Measurements from ENCODE around the gene ZDHHC8.

ZDHHC8 gene

GRCh38 chr22:20138868-20139267 is 7.3 kb downstream of the ZDHHC8 start:
- no peak for TF ChIP-seq CTCF (IDR thresholded peaks at IDR 0.05; ENCODE audit: insufficient read depth, low read length)
- no peak for TF ChIP-seq POLR2AphosphoS5 (IDR thresholded peaks at IDR 0.05; ENCODE audit: low read depth)
- TF ChIP-seq SPI1 (IDR thresholded peaks at IDR 0.05; ENCODE audit: borderline replicate concordance, low read depth) = no peak
- no peak for TF ChIP-seq REST (IDR thresholded peaks at IDR 0.05; ENCODE audit: insufficient replicate concordance, low read depth)
- no peak for TF ChIP-seq GABPA (IDR thresholded peaks at IDR 0.05; ENCODE audit: low read depth)
- DNase-seq (ENCODE audit: low read depth in 1 of 2, low spot score in 1 of 2) = no peak
- no peaks in the 10 kb centered on the region for H3K27me3 ChIP-seq (ENCODE audit: insufficient read depth, poor library complexity, severe bottlenecking)
- H3K27ac ChIP-seq (replicated peaks) = no peak overlapping the region
- H3K4me3 ChIP-seq (replicated peaks; ENCODE audit: insufficient read depth, low read length) = no peak overlapping the region

- Histone ChIP-seq H3K27me3 (ENCODE audit: insufficient read depth, poor library complexity, severe bottlenecking) (no peaks in the 10 kb centered on the region), H3K4me3 (replicated peaks; ENCODE audit: insufficient read depth, low read length) (no peak overlapping the region), H3K27ac (replicated peaks) (no peak overlapping the region)
- no peak for DNase-seq (ENCODE audit: low read depth in 1 of 2, low spot score in 1 of 2)
- no peak for TF ChIP-seq POLR2AphosphoS5 (IDR thresholded peaks at IDR 0.05; ENCODE audit: low read depth)
- TF ChIP-seq SPI1 (IDR thresholded peaks at IDR 0.05; ENCODE audit: borderline replicate concordance, low read depth) = no peak
- no peak for TF ChIP-seq GABPA (IDR thresholded peaks at IDR 0.05; ENCODE audit: low read depth)
- no peak for TF ChIP-seq CTCF (IDR thresholded peaks at IDR 0.05; ENCODE audit: insufficient read depth, low read length)
- TF ChIP-seq REST (IDR thresholded peaks at IDR 0.05; ENCODE audit: insufficient replicate concordance, low read depth) = no peak
Measured at GRCh38 chr22:20139391-20140106, 7.9 kb downstream of the ZDHHC8 start.

- Histone ChIP-seq H3K27me3 (ENCODE audit: insufficient read depth, poor library complexity, severe bottlenecking) (no peaks in the 10 kb centered on the region), H3K27ac (replicated peaks) (no peak overlapping the region), H3K4me3 (replicated peaks; ENCODE audit: insufficient read depth, low read length) (no peak overlapping the region)
- DNase-seq (ENCODE audit: low read depth in 1 of 2, low spot score in 1 of 2) = no peak
- TF ChIP-seq GABPA (IDR thresholded peaks at IDR 0.05; ENCODE audit: low read depth) (no peak), SPI1 (IDR thresholded peaks at IDR 0.05; ENCODE audit: borderline replicate concordance, low read depth) (no peak), POLR2AphosphoS5 (IDR thresholded peaks at IDR 0.05; ENCODE audit: low read depth) (no peak), REST (IDR thresholded peaks at IDR 0.05; ENCODE audit: insufficient replicate concordance, low read depth) (no peak), CTCF (IDR thresholded peaks at IDR 0.05; ENCODE audit: insufficient read depth, low read length) (no peak)
Measured at GRCh38 chr22:20140107-20140445, 8.5 kb downstream of the ZDHHC8 start.

All from HL-60 (cell line).